ENCODE data around the gene TPST1.

Gene TPST1

GRCh38 chr7:66178258-66178657 is 26.9 kb upstream of the TPST1 start:
- in situ Hi-C loops (cut with MboI; ENCODE audit: low sequenced_read_pairs, unreplicated experiment): no loop called here
- TF ChIP-seq, protein P1, sequence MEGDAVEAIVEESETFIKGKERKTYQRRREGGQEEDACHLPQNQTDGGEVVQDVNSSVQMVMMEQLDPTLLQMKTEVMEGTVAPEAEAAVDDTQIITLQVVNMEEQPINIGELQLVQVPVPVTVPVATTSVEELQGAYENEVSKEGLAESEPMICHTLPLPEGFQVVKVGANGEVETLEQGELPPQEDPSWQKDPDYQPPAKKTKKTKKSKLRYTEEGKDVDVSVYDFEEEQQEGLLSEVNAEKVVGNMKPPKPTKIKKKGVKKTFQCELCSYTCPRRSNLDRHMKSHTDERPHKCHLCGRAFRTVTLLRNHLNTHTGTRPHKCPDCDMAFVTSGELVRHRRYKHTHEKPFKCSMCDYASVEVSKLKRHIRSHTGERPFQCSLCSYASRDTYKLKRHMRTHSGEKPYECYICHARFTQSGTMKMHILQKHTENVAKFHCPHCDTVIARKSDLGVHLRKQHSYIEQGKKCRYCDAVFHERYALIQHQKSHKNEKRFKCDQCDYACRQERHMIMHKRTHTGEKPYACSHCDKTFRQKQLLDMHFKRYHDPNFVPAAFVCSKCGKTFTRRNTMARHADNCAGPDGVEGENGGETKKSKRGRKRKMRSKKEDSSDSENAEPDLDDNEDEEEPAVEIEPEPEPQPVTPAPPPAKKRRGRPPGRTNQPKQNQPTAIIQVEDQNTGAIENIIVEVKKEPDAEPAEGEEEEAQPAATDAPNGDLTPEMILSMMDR (IDR thresholded peaks at IDR 0.05; ENCODE audit: borderline replicate concordance, control extremely low read depth, extremely low read depth, insufficient read depth, missing control alignments): no peak
- no peak for DNase-seq (ENCODE audit: low spot score)

- no peak for DNase-seq (ENCODE audit: low spot score)
- in situ Hi-C loops (cut with MboI; ENCODE audit: low sequenced_read_pairs, unreplicated experiment): no loop called here
- TF ChIP-seq, protein P1 (IDR thresholded peaks at IDR 0.05; ENCODE audit: borderline replicate concordance, control extremely low read depth, extremely low read depth, insufficient read depth, missing control alignments): no peak
Measured at GRCh38 chr7:66181329-66181728, 23.8 kb upstream of the TPST1 start.

GRCh38 chr7:66181845-66182244 is 23.3 kb upstream of the TPST1 start:
- TF ChIP-seq, protein P1 (IDR thresholded peaks at IDR 0.05; ENCODE audit: borderline replicate concordance, control extremely low read depth, extremely low read depth, insufficient read depth, missing control alignments): no peak
- no peak for DNase-seq (ENCODE audit: low spot score)
- in situ Hi-C loops (cut with MboI; ENCODE audit: low sequenced_read_pairs, unreplicated experiment): no loop called here

DNA sequence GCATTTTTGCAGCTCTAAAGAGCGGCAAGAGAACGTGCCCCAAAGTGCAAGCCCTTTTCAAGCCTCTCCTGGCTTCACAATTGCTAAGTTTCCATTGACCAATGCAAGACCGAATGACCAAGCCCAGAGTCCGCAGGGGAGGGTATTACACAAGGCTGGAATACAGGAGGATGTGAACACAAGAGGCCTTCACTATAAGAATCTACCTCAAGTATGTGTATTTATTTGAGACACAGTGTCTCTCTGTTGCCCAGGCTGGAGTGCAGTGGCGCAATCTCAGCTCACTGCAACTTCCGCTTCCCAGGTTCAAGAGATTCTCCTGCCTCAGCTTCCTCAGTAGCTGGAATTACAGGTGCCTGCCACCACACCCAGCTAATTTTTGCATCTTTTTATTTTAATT is 22.2 kb upstream of the TPST1 start:
- TF ChIP-seq, protein P1 (IDR thresholded peaks at IDR 0.05; ENCODE audit: borderline replicate concordance, control extremely low read depth, extremely low read depth, insufficient read depth, missing control alignments): no peak
- DNase-seq (ENCODE audit: low spot score): no peak
- in situ Hi-C loops (cut with MboI; ENCODE audit: low sequenced_read_pairs, unreplicated experiment): no loop called here

- in situ Hi-C loops (cut with MboI; ENCODE audit: low sequenced_read_pairs, unreplicated experiment): no loop called here
- DNase-seq (ENCODE audit: low spot score): no peak
- TF ChIP-seq, protein P1 (IDR thresholded peaks at IDR 0.05; ENCODE audit: borderline replicate concordance, control extremely low read depth, extremely low read depth, insufficient read depth, missing control alignments): no peak
Measured at GRCh38 chr7:66183700-66184099, 21.4 kb upstream of the TPST1 start.

DNA sequence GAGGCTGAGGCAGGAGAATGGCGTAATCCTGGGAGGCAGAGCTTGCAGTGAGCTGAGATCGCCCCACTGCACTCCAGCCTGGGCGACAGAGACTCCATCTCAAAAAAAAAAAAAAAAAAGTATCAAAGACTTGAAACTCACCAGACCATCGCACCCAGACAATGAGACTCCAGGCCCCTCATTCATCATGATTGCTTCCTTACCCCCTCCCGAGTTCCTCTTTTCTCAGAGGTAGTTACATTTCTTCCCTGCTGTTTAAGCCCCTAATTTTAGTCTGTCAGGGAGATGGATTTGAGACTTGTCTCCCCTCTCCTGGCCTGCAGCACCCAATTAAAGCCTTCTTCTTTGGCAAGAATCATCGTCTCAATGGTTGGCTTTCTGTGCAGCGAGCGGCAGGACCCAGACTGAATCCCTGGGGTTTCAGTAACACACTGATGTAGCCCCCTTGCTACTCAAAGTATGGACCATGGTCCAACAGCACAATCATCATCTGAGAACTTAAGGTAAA is 19.4 kb upstream of the TPST1 start:
- TF ChIP-seq, protein P1 (IDR thresholded peaks at IDR 0.05; ENCODE audit: borderline replicate concordance, control extremely low read depth, extremely low read depth, insufficient read depth, missing control alignments): no peak
- DNase-seq (ENCODE audit: low spot score): no peak
- in situ Hi-C loops (cut with MboI; ENCODE audit: low sequenced_read_pairs, unreplicated experiment): no loop called here

GRCh38 chr7:66186991-66187390 is 18.1 kb upstream of the TPST1 start:
- TF ChIP-seq, protein P1 (IDR thresholded peaks at IDR 0.05; ENCODE audit: borderline replicate concordance, control extremely low read depth, extremely low read depth, insufficient read depth, missing control alignments): no peak
- DNase-seq (ENCODE audit: low spot score): no peak
- in situ Hi-C loops (cut with MboI; ENCODE audit: low sequenced_read_pairs, unreplicated experiment): no loop called here

All from GM13976 (cell line).